WTC11 (cell line): ENCODE data around the gene RNASE7. TPM values are rescaled to one million over a fixed set of nuclear protein-coding genes. Genes with fewer than 3 reads are reported as not detected.
A peak's percentile ranks its signal among the peaks of the same experiment; 100 is the strongest.

ENCODE experiments used
- ATAC-seq: fragments of 200-7000 bp; cut with Tn5 transposase; 2 replicates; pipeline ENCODE4 v1.10.0; 2021; ENCODE audit warnings: mild to moderate bottlenecking, moderate library complexity
- CTCF ChIA-PET: fragments of 300-600 bp; sonication (Branson Sonifier 250); formaldehyde crosslinking; loops from one replicate; lab custom pipeline; 2021; ENCODE audit warnings: antibody characterized with exemption; lab: Charles Lee
- POLR2A ChIA-PET: fragments of 350-600 bp; sonication (Branson Sonifier 250); formaldehyde crosslinking; loops from one replicate; lab custom pipeline; 2021; ENCODE audit warnings: antibody characterized with exemption; lab: Charles Lee
- DNase-seq: peaks from one replicate; pipeline ENCODE4 v3.0.0; 2021; ENCODE audit warnings: low spot score
- H3K27ac Mint-ChIP-seq: 2 replicates; pipeline ENCODE4 v1.8.0; 2021; ENCODE audit warnings: mixed read lengths
- H3K27me3 Mint-ChIP-seq: 2 replicates; pipeline ENCODE4 v1.8.0; 2021; ENCODE audit warnings: low read depth, mild to moderate bottlenecking, moderate library complexity, mixed read lengths
- H3K36me3 Mint-ChIP-seq: 2 replicates; pipeline ENCODE4 v1.8.0; 2021; ENCODE audit warnings: mixed read lengths
- H3K4me1 Mint-ChIP-seq: 2 replicates; pipeline ENCODE4 v1.8.0; 2022; ENCODE audit warnings: mixed read lengths
- H3K4me3 Mint-ChIP-seq: 2 replicates; pipeline ENCODE4 v1.8.0; 2021; ENCODE audit warnings: mild to moderate bottlenecking, moderate library complexity, mixed read lengths
- H3K9me3 Mint-ChIP-seq: 2 replicates; pipeline ENCODE4 v1.8.0; 2021; ENCODE audit warnings: mixed read lengths
- ELF4 ChIP-seq: sonication (generic); formaldehyde crosslinking; IDR thresholded peaks from 2 replicates; pipeline ENCODE4 v1.8.1; 2022; ENCODE audit warnings: low read depth, mild to moderate bottlenecking, moderate library complexity, missing genetic modification reagents
- EMX1 ChIP-seq: fragments of 250-450 bp; sonication (Bioruptor Pico); IDR thresholded peaks from 2 replicates; pipeline ENCODE4 v1.8.0; 2021; ENCODE audit warnings: mild to moderate bottlenecking
- FOXJ3 ChIP-seq: sonication (generic); formaldehyde crosslinking; IDR thresholded peaks from 2 replicates; pipeline ENCODE4 v1.9.0; 2021; ENCODE audit warnings: missing genetic modification reagents, mild to moderate bottlenecking, borderline replicate concordance
- MLX ChIP-seq: sonication (generic); formaldehyde crosslinking; IDR thresholded peaks from 2 replicates; pipeline ENCODE4 v1.8.1; 2023; ENCODE audit warnings: mild to moderate bottlenecking, missing genetic modification reagents, moderate library complexity
- NFATC4 ChIP-seq: fragments of 250-450 bp; sonication (Bioruptor Pico); IDR thresholded peaks from 2 replicates; pipeline ENCODE4 v1.9.0; 2021; ENCODE audit warnings: mild to moderate bottlenecking
- NR3C1 ChIP-seq: sonication (generic); formaldehyde crosslinking; conservative IDR thresholded peaks from 2 replicates; pipeline ENCODE4 v1.8.1; 2023; ENCODE audit warnings: low read depth, mild to moderate bottlenecking, missing genetic modification reagents
- RORB ChIP-seq: fragments of 250-450 bp; sonication (Bioruptor Pico); IDR thresholded peaks from 2 replicates; pipeline ENCODE4 v1.9.0; 2021; ENCODE audit warnings: mild to moderate bottlenecking
- ZNF219 ChIP-seq: sonication (generic); formaldehyde crosslinking; IDR thresholded peaks from 2 replicates; pipeline ENCODE4 v1.8.0; 2023; ENCODE audit warnings: missing genetic modification reagents, mild to moderate bottlenecking, borderline replicate concordance
- ZNF263 ChIP-seq: sonication (generic); formaldehyde crosslinking; IDR thresholded peaks from 2 replicates; pipeline ENCODE4 v1.8.1; 2022; ENCODE audit warnings: low read depth, mild to moderate bottlenecking, moderate library complexity, missing genetic modification reagents
- ZNF317 ChIP-seq: sonication (generic); formaldehyde crosslinking; IDR thresholded peaks from 2 replicates; pipeline ENCODE4 v1.8.1; 2023; ENCODE audit warnings: low read depth, mild to moderate bottlenecking, moderate library complexity, missing genetic modification reagents, borderline replicate concordance
- total RNA-seq: library from RNA; stranded (reverse); gene quantifications from 3 replicates; pipeline ENCODE4 v1.2.3, GENCODE V29; 2021
- TF ChIP-seq, protein P1 (sequence below): fragments of 250-450 bp; sonication (Bioruptor Pico); IDR thresholded peaks from 2 replicates; pipeline ENCODE4 v1.9.0; 2021; ENCODE audit warnings: mild to moderate bottlenecking
- TF ChIP-seq, protein P2 (sequence below): sonication (generic); formaldehyde crosslinking; IDR thresholded peaks from 2 replicates; pipeline ENCODE4 v1.8.1; 2022; ENCODE audit warnings: low read depth, missing genetic modification reagents, borderline replicate concordance
- TF ChIP-seq, protein P3 (sequence below): fragments of 250-450 bp; sonication (Bioruptor Pico); IDR thresholded peaks from 2 replicates; pipeline ENCODE4 v1.9.0; 2021; ENCODE audit warnings: moderate library complexity, mild to moderate bottlenecking, inconsistent platforms, borderline replicate concordance
- TF ChIP-seq, protein P4 (sequence below): sonication (generic); formaldehyde crosslinking; IDR thresholded peaks from 2 replicates; pipeline ENCODE4 v1.8.0; 2022; ENCODE audit warnings: mild to moderate bottlenecking, missing genetic modification reagents

RNASE7 gene
- total RNA-seq, 1 experiment from 2014 or later = not detected

- no peak for ATAC-seq
- ChIA-PET POLR2A (interaction anchor here (0.8 to 7.0 kb wide), 7 partner anchors 11 to 76 kb away, joined by 3 to 74 read pairs (median 5); partner anchors contain the start of gene ARHGEF40), CTCF (interaction anchor here (0.6 to 7.9 kb wide), 37 partner anchors 7 to 293 kb away, joined by 3 to 321 read pairs (median 6); partner anchors contain the start of genes ARHGEF40, SUPT16H, TMEM253 and ZNF219)
- TF ChIP-seq, protein P1, sequence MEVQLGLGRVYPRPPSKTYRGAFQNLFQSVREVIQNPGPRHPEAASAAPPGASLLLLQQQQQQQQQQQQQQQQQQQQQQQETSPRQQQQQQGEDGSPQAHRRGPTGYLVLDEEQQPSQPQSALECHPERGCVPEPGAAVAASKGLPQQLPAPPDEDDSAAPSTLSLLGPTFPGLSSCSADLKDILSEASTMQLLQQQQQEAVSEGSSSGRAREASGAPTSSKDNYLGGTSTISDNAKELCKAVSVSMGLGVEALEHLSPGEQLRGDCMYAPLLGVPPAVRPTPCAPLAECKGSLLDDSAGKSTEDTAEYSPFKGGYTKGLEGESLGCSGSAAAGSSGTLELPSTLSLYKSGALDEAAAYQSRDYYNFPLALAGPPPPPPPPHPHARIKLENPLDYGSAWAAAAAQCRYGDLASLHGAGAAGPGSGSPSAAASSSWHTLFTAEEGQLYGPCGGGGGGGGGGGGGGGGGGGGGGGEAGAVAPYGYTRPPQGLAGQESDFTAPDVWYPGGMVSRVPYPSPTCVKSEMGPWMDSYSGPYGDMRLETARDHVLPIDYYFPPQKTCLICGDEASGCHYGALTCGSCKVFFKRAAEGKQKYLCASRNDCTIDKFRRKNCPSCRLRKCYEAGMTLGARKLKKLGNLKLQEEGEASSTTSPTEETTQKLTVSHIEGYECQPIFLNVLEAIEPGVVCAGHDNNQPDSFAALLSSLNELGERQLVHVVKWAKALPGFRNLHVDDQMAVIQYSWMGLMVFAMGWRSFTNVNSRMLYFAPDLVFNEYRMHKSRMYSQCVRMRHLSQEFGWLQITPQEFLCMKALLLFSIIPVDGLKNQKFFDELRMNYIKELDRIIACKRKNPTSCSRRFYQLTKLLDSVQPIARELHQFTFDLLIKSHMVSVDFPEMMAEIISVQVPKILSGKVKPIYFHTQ (CRISPR knock-in tag) = no peak
- TF ChIP-seq MLX (CRISPR knock-in tag) (no peak), ZNF263 (CRISPR knock-in tag) (no peak), RORB (CRISPR knock-in tag) (no peak), ELF4 (CRISPR knock-in tag) (no peak), NFATC4 (CRISPR knock-in tag) (no peak), ZNF219 (CRISPR knock-in tag) (no peak), NR3C1 (CRISPR knock-in tag) (no peak)
- TF ChIP-seq, protein P2, sequence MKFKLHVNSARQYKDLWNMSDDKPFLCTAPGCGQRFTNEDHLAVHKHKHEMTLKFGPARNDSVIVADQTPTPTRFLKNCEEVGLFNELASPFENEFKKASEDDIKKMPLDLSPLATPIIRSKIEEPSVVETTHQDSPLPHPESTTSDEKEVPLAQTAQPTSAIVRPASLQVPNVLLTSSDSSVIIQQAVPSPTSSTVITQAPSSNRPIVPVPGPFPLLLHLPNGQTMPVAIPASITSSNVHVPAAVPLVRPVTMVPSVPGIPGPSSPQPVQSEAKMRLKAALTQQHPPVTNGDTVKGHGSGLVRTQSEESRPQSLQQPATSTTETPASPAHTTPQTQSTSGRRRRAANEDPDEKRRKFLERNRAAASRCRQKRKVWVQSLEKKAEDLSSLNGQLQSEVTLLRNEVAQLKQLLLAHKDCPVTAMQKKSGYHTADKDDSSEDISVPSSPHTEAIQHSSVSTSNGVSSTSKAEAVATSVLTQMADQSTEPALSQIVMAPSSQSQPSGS = no peak
- TF ChIP-seq, protein P3, sequence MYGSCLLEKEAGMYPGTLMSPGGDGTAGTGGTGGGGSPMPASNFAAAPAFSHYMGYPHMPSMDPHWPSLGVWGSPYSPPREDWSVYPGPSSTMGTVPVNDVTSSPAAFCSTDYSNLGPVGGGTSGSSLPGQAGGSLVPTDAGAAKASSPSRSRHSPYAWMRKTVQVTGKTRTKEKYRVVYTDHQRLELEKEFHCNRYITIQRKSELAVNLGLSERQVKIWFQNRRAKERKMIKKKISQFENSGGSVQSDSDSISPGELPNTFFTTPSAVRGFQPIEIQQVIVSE (CRISPR knock-in tag) = no peak
- DNase-seq = no peak
- H3K27ac Mint-ChIP-seq = peak overlapping the region; percentile 37; the same call in 1 of the 2 replicates
- H3K9me3 Mint-ChIP-seq = no peaks in the 10 kb centered on the region
- H3K4me3 Mint-ChIP-seq = no peak overlapping the region
- H3K27me3 Mint-ChIP-seq = no peaks in the 10 kb centered on the region
- peaks cover 59% of the 10 kb centered on the region for H3K4me1 Mint-ChIP-seq
- peaks cover 50% of the 10 kb centered on the region for H3K36me3 Mint-ChIP-seq
Measured at GRCh38 chr14:21090940-21091663, 48.9 kb downstream of the RNASE7 start.

DNA sequence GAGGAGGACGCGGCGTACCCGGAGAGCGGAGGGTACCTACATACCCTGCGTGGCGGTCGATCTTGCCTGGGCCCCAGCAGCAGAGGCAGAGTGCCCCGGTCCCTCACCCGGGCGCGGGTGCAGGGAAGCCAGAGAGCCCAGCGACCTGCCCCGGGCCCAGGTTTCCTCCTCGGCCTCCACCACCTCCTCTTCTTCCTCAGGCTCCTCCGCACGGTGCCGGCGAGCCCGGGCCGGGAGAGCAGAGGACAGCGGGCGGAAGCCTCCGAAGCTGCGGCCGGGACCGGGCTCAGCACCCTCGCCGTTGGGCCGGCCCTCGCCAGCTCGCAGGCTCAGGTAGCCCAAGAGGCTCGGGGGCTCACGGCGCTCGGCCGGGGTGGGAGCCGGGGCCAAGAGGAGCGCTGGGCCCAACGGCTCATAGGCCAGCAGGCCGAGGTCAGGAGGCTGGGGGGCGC is 49.7 kb downstream of the RNASE7 start:
- Mint-ChIP-seq H3K27me3 (no peaks in the 10 kb centered on the region), H3K4me1 (peaks cover 63% of the 10 kb centered on the region), H3K9me3 (no peaks in the 10 kb centered on the region), H3K27ac (no peak overlapping the region; the same call in 1 of the 2 replicates), H3K4me3 (no peak overlapping the region), H3K36me3 (peaks cover 44% of the 10 kb centered on the region)
- DNase-seq (no peak), ATAC-seq (no peak)
- TF ChIP-seq EMX1 (CRISPR knock-in tag) (no peak), FOXJ3 (CRISPR knock-in tag) (no peak), ZNF317 (CRISPR knock-in tag) (no peak)
- TF ChIP-seq, protein P4, sequence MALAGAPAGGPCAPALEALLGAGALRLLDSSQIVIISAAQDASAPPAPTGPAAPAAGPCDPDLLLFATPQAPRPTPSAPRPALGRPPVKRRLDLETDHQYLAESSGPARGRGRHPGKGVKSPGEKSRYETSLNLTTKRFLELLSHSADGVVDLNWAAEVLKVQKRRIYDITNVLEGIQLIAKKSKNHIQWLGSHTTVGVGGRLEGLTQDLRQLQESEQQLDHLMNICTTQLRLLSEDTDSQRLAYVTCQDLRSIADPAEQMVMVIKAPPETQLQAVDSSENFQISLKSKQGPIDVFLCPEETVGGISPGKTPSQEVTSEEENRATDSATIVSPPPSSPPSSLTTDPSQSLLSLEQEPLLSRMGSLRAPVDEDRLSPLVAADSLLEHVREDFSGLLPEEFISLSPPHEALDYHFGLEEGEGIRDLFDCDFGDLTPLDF = 0 out of 2 replicates have a peak, but pooled peaks have one; percentile 14
- ChIA-PET CTCF (interaction anchor here (0.6 to 7.5 kb wide), 24 partner anchors 8 to 121 kb away, joined by 3 to 321 read pairs (median 8); partner anchors contain the start of genes ARHGEF40, SLC39A2 and TMEM253), POLR2A (interaction anchor here (0.7 to 7.0 kb wide), 7 partner anchors 8 to 77 kb away, joined by 3 to 74 read pairs (median 4); partner anchors contain the start of gene ARHGEF40)
